GM13977 (cell line): ENCODE results near the gene FANK1.

ENCODE experiments used
- DNase-seq: peaks from one replicate; pipeline ENCODE4 v3.0.0; 2012; ENCODE audit warnings: low spot score
- in situ Hi-C: fragments of 300-500 bp; cut with MboI; formaldehyde crosslinking; loops from one replicate; pipeline ENCODE4 v1.12.0; 2022; ENCODE audit warnings: low sequenced_read_pairs, low pct_unique_long_range_greater_than_20kb, mixed read lengths, inconsistent platforms; ENCODE audit not compliant: unreplicated experiment
- TF ChIP-seq, protein P1 (sequence below): IDR thresholded peaks from 2 replicates; pipeline ENCODE4 v1.5.1; 2012; ENCODE audit warnings: mild to moderate bottlenecking, control low read depth; ENCODE audit not compliant: insufficient read depth; ENCODE audit errors: extremely low read depth, missing control alignments

FANK1 gene

GRCh38 chr10:126049759-126050700, 153.7 kb downstream of the FANK1 start:
- in situ Hi-C loops, result no loop called here
- DNase-seq, result no peak
- TF ChIP-seq, protein P1, sequence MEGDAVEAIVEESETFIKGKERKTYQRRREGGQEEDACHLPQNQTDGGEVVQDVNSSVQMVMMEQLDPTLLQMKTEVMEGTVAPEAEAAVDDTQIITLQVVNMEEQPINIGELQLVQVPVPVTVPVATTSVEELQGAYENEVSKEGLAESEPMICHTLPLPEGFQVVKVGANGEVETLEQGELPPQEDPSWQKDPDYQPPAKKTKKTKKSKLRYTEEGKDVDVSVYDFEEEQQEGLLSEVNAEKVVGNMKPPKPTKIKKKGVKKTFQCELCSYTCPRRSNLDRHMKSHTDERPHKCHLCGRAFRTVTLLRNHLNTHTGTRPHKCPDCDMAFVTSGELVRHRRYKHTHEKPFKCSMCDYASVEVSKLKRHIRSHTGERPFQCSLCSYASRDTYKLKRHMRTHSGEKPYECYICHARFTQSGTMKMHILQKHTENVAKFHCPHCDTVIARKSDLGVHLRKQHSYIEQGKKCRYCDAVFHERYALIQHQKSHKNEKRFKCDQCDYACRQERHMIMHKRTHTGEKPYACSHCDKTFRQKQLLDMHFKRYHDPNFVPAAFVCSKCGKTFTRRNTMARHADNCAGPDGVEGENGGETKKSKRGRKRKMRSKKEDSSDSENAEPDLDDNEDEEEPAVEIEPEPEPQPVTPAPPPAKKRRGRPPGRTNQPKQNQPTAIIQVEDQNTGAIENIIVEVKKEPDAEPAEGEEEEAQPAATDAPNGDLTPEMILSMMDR, result no peak

- DNase-seq, result no peak
- in situ Hi-C loops, result no loop called here
- TF ChIP-seq, protein P1, result no peak
Measured at GRCh38 chr10:126052171-126052570, 155.8 kb downstream of the FANK1 start.

DNA sequence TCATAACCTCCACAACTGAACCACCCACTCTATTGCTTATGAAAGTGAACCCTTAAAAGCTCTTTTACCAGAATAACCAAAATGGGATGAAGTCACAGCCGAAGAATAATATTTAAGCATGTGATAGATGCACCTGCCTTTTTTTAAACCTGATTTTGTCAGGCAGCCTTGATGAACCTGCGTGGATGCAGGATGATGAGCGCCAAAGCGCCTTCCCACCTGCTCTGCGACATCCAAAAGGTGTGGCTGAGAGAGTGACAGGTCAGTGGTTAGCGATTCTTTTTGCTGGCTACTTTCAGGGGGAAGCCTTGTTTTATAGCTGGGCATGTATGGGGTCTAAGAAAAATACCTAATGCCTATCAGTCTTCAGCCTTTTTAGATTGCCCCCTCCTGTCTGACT, 157.8 kb downstream of the FANK1 start:
- TF ChIP-seq, protein P1, result no peak
- in situ Hi-C loops, result no loop called here
- no peak for DNase-seq

DNA sequence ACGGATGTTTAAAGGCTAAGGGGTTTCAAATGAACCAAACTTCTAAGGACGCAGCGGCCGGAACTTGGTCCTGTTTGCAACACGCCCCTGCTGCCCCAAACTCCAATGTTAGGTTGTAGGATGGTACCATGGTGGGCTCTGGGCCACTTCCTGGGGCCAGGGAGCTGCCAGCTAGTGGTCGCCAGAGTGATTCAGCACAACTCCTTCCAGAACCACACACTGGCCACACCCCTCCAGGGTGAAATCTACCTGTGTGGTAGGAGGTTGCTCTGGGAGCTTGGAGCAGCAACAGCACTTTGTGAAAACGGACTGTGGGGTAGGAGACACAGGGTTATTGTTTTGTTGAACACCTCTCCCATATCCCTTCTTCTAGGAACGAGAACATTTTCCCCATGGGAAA, 161.1 kb downstream of the FANK1 start:
- in situ Hi-C loops, result no loop called here
- DNase-seq, result no peak
- TF ChIP-seq, protein P1, result no peak

- TF ChIP-seq, protein P1, result no peak
- in situ Hi-C loops, result no loop called here
- no peak for DNase-seq
Measured at GRCh38 chr10:126058104-126058503, 161.7 kb downstream of the FANK1 start.

DNA sequence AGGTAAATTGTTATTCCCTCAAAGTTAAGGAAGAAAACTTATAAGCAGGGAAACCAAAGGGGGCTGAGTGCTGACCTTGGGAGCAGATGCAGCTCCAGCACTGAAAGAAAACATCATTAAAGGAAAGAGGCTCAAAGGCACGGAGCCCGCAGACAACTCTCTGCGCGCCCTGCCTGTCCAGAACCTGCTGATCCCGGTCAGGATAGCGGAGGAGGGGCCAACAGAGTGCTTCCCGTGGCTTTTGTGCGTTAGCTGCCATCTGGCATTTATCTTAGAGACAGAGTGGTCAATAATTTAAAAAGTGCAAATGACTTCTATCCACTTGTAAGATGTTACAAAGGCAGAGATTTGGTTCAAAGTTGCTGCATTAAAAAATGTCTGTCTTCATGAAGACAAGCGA, 162.1 kb downstream of the FANK1 start:
- TF ChIP-seq, protein P1, result no peak
- no peak for DNase-seq
- in situ Hi-C loops, result no loop called here
